Esophagus squamous epithelium (tissue), 5 donors: ENCODE measurements around the gene TESPA1. TPM values are rescaled to one million over a fixed set of nuclear protein-coding genes. Genes with fewer than 3 reads are reported as not detected.

Source experiments
- DNase-seq: peaks from one replicate; lab custom pipeline; 2025; lab: John Stamatoyannopoulos, UW
- H3K27ac ChIP-seq, 4 donors: fragments of 200-600 bp; sonication (generic); one replicate each; pipeline ENCODE4 v1.5.1; 2016 to 2019; ENCODE audit warnings: mild to moderate bottlenecking in 1 of 4
- H3K27me3 ChIP-seq, 4 donors: fragments of 200-600 bp; sonication (generic); 1 replicate in 3 of 4; 2 replicates in 1 of 4; pipeline versions ENCODE4 v1.5.1 to v1.6.0; 2017 to 2021; ENCODE audit warnings: antibody characterized with exemption in 1 of 4
- H3K36me3 ChIP-seq, 3 donors: fragments of 200-600 bp; sonication (generic); one replicate each; pipeline ENCODE4 v1.5.1; 2016 to 2019
- H3K4me1 ChIP-seq, 3 donors: fragments of 200-600 bp; sonication (generic); one replicate each; pipeline ENCODE4 v1.5.1; 2017 to 2019
- H3K4me3 ChIP-seq, 4 donors: fragments of 200-600 bp; sonication (generic); 1 replicate in 3 of 4; 2 replicates in 1 of 4; pipeline ENCODE4 v1.5.1; 2016 to 2019; ENCODE audit warnings: mild to moderate bottlenecking in 2 of 4, moderate library complexity in 1 of 4
- H3K9me3 ChIP-seq, 3 donors: fragments of 200-600 bp; sonication (generic); one replicate each; pipeline ENCODE4 v1.5.1; 2016 to 2019
- POLR2A ChIP-seq, 4 donors: fragments of 450-650 bp; IDR thresholded peaks; one replicate each; pipeline ENCODE4 v1.6.1; 2017; ENCODE audit warnings: antibody characterized with exemption in 4 of 4, mild to moderate bottlenecking in 4 of 4, moderate library complexity in 3 of 4
- WGBS, 2 donors: methylation state at CpG; one replicate each; pipeline ENCODE4 v1.1.5; 2018; 5-methylcytosine and 5-hydroxymethylcytosine counted together
- intact Hi-C: fragments of 100-400 bp; cut with DNase I; formaldehyde crosslinking; loops from one replicate; pipeline ENCODE4 v1.15.0; 2022
- total RNA-seq, 4 donors: library from RNA; depleted of rRNA; stranded (reverse); fragments of >200 nt; gene quantifications; one replicate each; pipeline ENCODE4 v1.1.0, GENCODE V29; 2016
- TF ChIP-seq, protein P1 (sequence below), 6 experiments: fragments of 450-650 bp in 4 of 6; fragments of 200-600 bp in 2 of 6; sonication (generic) in 2 of 6; IDR thresholded peaks; one replicate each; pipeline ENCODE4 v1.5.1; 2016 to 2019; ENCODE audit warnings: antibody characterized with exemption in 6 of 6, mild to moderate bottlenecking in 4 of 6, moderate library complexity in 4 of 6
- donor health status: DM: yes; HTN: yes; CAD: no.

The TESPA1 gene
- total RNA-seq, 4 donors from 2014 or later: 0.31 to 6.7 (median 2.0) TPM; not detected in 1

DNA sequence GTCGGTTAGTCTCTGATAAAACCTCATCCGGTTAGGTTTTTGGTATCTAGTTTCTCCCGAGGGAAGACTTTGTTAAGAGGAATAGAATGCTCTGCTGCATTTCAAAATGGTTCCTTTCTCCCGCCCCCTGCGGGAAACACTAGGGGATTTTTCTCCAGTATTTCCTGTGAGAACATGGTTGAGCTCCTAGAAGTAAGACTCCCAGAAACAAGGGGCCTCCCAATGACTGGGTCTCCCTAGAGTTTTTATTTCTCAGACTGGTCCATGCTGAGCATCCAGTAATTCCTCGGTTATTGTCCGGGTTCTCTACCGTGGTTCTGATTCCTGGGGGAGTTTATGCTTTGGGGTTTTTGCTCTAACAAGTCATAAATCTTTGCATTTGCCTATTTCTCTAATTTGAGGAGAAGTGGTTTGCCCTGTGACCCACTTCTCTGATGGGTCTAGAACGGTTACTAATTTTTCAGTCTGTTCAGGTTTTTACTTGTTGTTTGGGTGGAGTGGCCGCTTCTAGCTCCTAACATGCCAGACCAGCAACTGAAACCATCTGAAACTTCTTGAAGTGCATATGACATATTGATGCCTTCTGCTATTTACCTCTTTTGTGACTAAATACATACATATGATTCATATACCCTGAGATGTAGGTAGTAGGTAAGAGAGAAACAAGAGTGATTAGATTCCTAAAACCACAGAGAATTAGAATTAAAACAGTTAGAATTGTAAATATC, 25.1 kb downstream of the TESPA1 start:
- no peak for DNase-seq
- WGBS, 2 donors: 44% methylated on average over 9 to 10 of the region's 10 CpGs
- intact Hi-C loops: loop anchor here (5.0 kb wide), 1 partner anchor 212 kb away; no protein-coding TSS in a partner anchor
- no peak overlapping the region for H3K27ac ChIP-seq
- no peaks in the 10 kb centered on the region for H3K9me3 ChIP-seq
- no peak overlapping the region for H3K4me3 ChIP-seq
- H3K4me1 ChIP-seq: no peaks in the 10 kb centered on the region
- H3K36me3 ChIP-seq: no peaks in the 10 kb centered on the region
- TF ChIP-seq, protein P1, sequence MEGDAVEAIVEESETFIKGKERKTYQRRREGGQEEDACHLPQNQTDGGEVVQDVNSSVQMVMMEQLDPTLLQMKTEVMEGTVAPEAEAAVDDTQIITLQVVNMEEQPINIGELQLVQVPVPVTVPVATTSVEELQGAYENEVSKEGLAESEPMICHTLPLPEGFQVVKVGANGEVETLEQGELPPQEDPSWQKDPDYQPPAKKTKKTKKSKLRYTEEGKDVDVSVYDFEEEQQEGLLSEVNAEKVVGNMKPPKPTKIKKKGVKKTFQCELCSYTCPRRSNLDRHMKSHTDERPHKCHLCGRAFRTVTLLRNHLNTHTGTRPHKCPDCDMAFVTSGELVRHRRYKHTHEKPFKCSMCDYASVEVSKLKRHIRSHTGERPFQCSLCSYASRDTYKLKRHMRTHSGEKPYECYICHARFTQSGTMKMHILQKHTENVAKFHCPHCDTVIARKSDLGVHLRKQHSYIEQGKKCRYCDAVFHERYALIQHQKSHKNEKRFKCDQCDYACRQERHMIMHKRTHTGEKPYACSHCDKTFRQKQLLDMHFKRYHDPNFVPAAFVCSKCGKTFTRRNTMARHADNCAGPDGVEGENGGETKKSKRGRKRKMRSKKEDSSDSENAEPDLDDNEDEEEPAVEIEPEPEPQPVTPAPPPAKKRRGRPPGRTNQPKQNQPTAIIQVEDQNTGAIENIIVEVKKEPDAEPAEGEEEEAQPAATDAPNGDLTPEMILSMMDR (IDR thresholded peaks at IDR 0.05): no peak
- TF ChIP-seq POLR2A (IDR thresholded peaks at IDR 0.05): no peak
- peaks cover 0 to 8% (median 0%) of the 10 kb centered on the region in 4 donors for H3K27me3 ChIP-seq

GRCh38 chr12:54958048-54958658, 26.4 kb downstream of the TESPA1 start:
- Histone ChIP-seq H3K4me1 (no peaks in the 10 kb centered on the region), H3K4me3 (no peak overlapping the region), H3K27me3 (peaks cover 0 to 8% (median 0%) of the 10 kb centered on the region in 4 donors), H3K27ac (no peak overlapping the region), H3K9me3 (no peaks in the 10 kb centered on the region), H3K36me3 (no peaks in the 10 kb centered on the region)
- TF ChIP-seq POLR2A (IDR thresholded peaks at IDR 0.05): no peak
- TF ChIP-seq, protein P1 (IDR thresholded peaks at IDR 0.05): peak in 5 of 6 experiments; percentile 61 to 80 (median 67)
- 77 to 92% methylated on average over 3 of the region's 3 CpGs for WGBS, 2 donors
- intact Hi-C loops: loop anchor here (5.0 kb wide), 1 partner anchor 211 kb away; no protein-coding TSS in a partner anchor
- no peak for DNase-seq

GRCh38 chr12:54956818-54957641, 27.5 kb downstream of the TESPA1 start:
- intact Hi-C loops: loop anchor here (5.0 kb wide), 1 partner anchor 210 kb away; no protein-coding TSS in a partner anchor
- 79 to 82% methylated on average over 10 of the region's 10 CpGs for WGBS, 2 donors

GRCh38 chr12:54956322-54956721, 28.2 kb downstream of the TESPA1 start:
- no peaks in the 10 kb centered on the region for H3K9me3 ChIP-seq
- no peak for DNase-seq
- intact Hi-C loops: loop anchor here (5.0 kb wide), 1 partner anchor 209 kb away; no protein-coding TSS in a partner anchor
- H3K27ac ChIP-seq: no peak overlapping the region
- peaks cover 0 to 8% (median 0%) of the 10 kb centered on the region in 4 donors for H3K27me3 ChIP-seq
- no peaks in the 10 kb centered on the region for H3K4me1 ChIP-seq
- TF ChIP-seq, protein P1 (IDR thresholded peaks at IDR 0.05): no peak
- TF ChIP-seq POLR2A (IDR thresholded peaks at IDR 0.05): no peak
- WGBS, 2 donors: 67% methylated on average over 5 of the region's 5 CpGs
- H3K4me3 ChIP-seq: no peak overlapping the region
- H3K36me3 ChIP-seq: no peaks in the 10 kb centered on the region

More at GRCh38 chr12:54956818-54957641, 27.5 kb downstream of the TESPA1 start:
- DNase-seq: no peak
- H3K4me1 ChIP-seq: no peaks in the 10 kb centered on the region
- H3K27me3 ChIP-seq: peaks cover 0 to 8% (median 0%) of the 10 kb centered on the region in 4 donors
- no peaks in the 10 kb centered on the region for H3K9me3 ChIP-seq
- H3K4me3 ChIP-seq: no peak overlapping the region
- no peak overlapping the region for H3K27ac ChIP-seq
- no peaks in the 10 kb centered on the region for H3K36me3 ChIP-seq
- TF ChIP-seq POLR2A (IDR thresholded peaks at IDR 0.05): no peak
- TF ChIP-seq, protein P1 (IDR thresholded peaks at IDR 0.05): no peak
